Cardiac fibroblast (primary cell): ENCODE measurements around the gene SPDYE6.
"Not testable (repeated sequence)": the region's sequence is repeated elsewhere in the genome, so short reads cannot be mapped to it uniquely, and the experiment has no call there.

ENCODE experiments used
- DNase-seq, 2 donors: peaks; one replicate each; pipeline versions ENCODE4 v3.0.0 to v3.0.0-alpha.2; 2010; ENCODE audit warnings: low read depth in 2 of 2
- H3K4me3 ChIP-seq, 2 donors: replicated peaks in 1 of 2; 1 replicate in 1 of 2; 2 replicates in 1 of 2; pipeline ENCODE4 v1.5.1; 2011; ENCODE audit warnings: low read depth in 2 of 2, low read length in 2 of 2, mild to moderate bottlenecking in 2 of 2, moderate library complexity in 1 of 2
- CTCF ChIP-seq: IDR thresholded peaks from one replicate; pipeline ENCODE4 v1.5.1; 2011; ENCODE audit warnings: low read depth, mild to moderate bottlenecking, low read length, inconsistent platforms

The SPDYE6 gene

DNA sequence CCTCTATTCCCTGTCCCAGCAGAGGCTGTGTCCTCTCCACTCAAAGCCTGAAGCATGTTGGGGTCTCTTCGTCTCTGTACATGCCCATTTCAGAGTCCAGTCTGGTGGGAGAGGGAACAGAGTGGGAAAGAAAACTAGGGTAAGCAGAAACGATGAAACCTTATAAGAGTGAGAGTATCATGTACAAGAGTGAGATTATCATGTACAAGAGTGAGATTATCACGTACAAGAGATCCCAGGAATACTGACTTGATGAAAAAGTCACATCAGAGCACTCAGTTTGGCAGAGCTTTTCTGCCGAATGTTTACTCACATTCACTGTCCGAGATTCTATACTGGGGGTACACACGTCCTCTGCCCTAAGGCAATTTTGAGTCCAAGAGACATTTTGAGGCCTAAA, at the start of gene SPDYE6:
Gene SPDYE6, minus strand, starts transcription at position 101 of the 400 bp plus-strand sequence. CDS start 421 bp downstream, outside the sequence.
- DNase-seq: not testable (repeated sequence)

DNA sequence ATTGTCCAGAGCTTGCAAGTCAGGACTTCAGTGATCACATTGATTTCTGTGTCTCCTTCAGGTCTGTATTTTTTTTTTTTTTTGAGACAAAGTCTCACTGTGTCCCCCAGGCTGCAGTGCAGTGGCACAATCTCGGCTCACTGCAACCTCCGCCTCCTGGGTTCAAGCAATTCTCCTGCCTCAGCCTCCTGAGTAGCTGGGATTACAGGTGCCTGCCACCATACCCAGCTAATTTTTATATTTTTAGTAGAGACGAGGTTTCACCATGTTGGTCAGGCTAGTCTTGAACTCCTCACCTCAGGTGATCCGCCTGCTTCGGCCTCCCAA, 48.6 kb upstream of the SPDYE6 start:
- not testable (repeated sequence) for H3K4me3 ChIP-seq

More for the DNA sequence above, at the start of gene SPDYE6:
- H3K4me3 ChIP-seq: not testable (repeated sequence)

GRCh38 chr7:102404005-102404861, 48.0 kb upstream of the SPDYE6 start:
- no peak overlapping the region for H3K4me3 ChIP-seq
- peak; percentile 67 to 73 for DNase-seq
- TF ChIP-seq CTCF: peak; percentile 74

More for the DNA sequence above, 48.6 kb upstream of the SPDYE6 start:
- not testable (repeated sequence) for DNase-seq

DNA sequence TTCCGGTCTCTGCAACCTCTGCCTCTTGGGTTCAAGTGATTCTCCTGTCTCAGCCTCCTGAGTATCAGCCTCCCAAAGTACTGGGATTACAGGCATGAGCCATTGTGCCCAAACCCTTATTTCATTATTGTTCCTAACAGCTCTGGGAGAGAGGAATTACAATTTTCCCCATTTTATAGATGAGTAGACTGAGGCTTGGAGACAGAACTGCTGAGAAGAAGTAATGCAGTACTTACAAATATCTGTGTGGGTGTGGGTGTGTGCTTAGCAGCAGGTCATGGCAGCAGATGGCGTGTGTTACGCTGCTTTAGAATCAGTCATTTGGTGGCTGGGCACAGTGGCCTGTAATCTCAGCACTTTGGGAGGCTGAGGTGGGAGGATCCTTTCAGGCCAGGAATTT, 47.3 kb upstream of the SPDYE6 start:
- no peak for TF ChIP-seq CTCF
- no peak overlapping the region for H3K4me3 ChIP-seq
- no peak for DNase-seq

- no peak for TF ChIP-seq CTCF
- H3K4me3 ChIP-seq: no peak overlapping the region
- DNase-seq: no peak
Observed at GRCh38 chr7:102400360-102400759, 44.1 kb upstream of the SPDYE6 start.

- no peak overlapping the region for H3K4me3 ChIP-seq
- no peak for DNase-seq
- no peak for TF ChIP-seq CTCF
Observed at GRCh38 chr7:102398543-102398942, 42.3 kb upstream of the SPDYE6 start.

- no peak for DNase-seq
- peak overlapping the region; percentile 88 to 92 for H3K4me3 ChIP-seq
- no peak for TF ChIP-seq CTCF
Observed at GRCh38 chr7:102396710-102397019, 40.4 kb upstream of the SPDYE6 start.
